ENCODE measurements around the gene NUDT16L1. TPM values are rescaled to one million over a fixed set of nuclear protein-coding genes. Genes with fewer than 3 reads are reported as not detected.

The NUDT16L1 gene
- total RNA-seq, 2 donors from 2014 or later: 16.8 to 24.0 TPM

- peak overlapping the region; percentile 68 to 80 for H3K27ac ChIP-seq
- no peaks in the 10 kb centered on the region for H3K9me3 ChIP-seq
- peaks cover 13% of the 10 kb centered on the region in 2 donors for H3K4me1 ChIP-seq (ENCODE audit: control insufficient read depth in 1 of 2, low read depth in 2 of 2)
- peaks cover 16% of the 10 kb centered on the region for H3K36me3 ChIP-seq
- H3K27me3 ChIP-seq (replicated peaks; ENCODE audit: insufficient read depth): no peaks in the 10 kb centered on the region
- DNase-seq (ENCODE audit: low spot score) (no peak), ATAC-seq (ENCODE audit: insufficient number of reproducible peaks, low FRiP score, low read depth) (no peak)
- TF ChIP-seq CTCF (IDR thresholded peaks at IDR 0.05): no peak
- peak overlapping the region; percentile 94 for H3K4me3 ChIP-seq
Observed at GRCh38 chr16:4733211-4733742, 39.9 kb downstream of the NUDT16L1 start.

- TF ChIP-seq CTCF (IDR thresholded peaks at IDR 0.05): no peak
- peak overlapping the region; percentile 94 for H3K4me3 ChIP-seq
- no peaks in the 10 kb centered on the region for H3K27me3 ChIP-seq (replicated peaks; ENCODE audit: insufficient read depth)
- DNase-seq (ENCODE audit: low spot score) (no peak), ATAC-seq (ENCODE audit: insufficient number of reproducible peaks, low FRiP score, low read depth) (no peak)
- peaks cover 13% of the 10 kb centered on the region in 2 donors for H3K4me1 ChIP-seq (ENCODE audit: control insufficient read depth in 1 of 2, low read depth in 2 of 2)
- no peaks in the 10 kb centered on the region for H3K9me3 ChIP-seq
- H3K27ac ChIP-seq: peak overlapping the region; percentile 68 to 80
- H3K36me3 ChIP-seq: peaks cover 12% of the 10 kb centered on the region
Observed at GRCh38 chr16:4733747-4734062, 40.3 kb downstream of the NUDT16L1 start.

GRCh38 chr16:4734063-4734729 is 40.8 kb downstream of the NUDT16L1 start, which contains the start of the genes ANKS3 and DNAAF8:
TSS of gene ANKS3 (minus strand) at chr16:4734271. CDS start at chr16:4730149, 4,122 bp downstream.
TSS of gene DNAAF8 (plus strand) at chr16:4734537. CDS start at chr16:4736515, 1,978 bp downstream.
- no peaks in the 10 kb centered on the region for H3K27me3 ChIP-seq (replicated peaks; ENCODE audit: insufficient read depth)
- ATAC-seq (ENCODE audit: insufficient number of reproducible peaks, low FRiP score, low read depth): peak; percentile 96
- no peak for TF ChIP-seq CTCF (IDR thresholded peaks at IDR 0.05)
- peaks cover 7% of the 10 kb centered on the region for H3K36me3 ChIP-seq
- DNase-seq (ENCODE audit: low spot score): peak; percentile 95
- peaks cover 13% of the 10 kb centered on the region in 2 donors for H3K4me1 ChIP-seq (ENCODE audit: control insufficient read depth in 1 of 2, low read depth in 2 of 2)
- H3K27ac ChIP-seq: peak within 1 kb of the TSS; percentile 77 to 80
- peak within 1 kb of the TSS; percentile 94 for H3K4me3 ChIP-seq
- no peaks in the 10 kb centered on the region for H3K9me3 ChIP-seq

- H3K4me1 ChIP-seq (ENCODE audit: control insufficient read depth in 1 of 2, low read depth in 2 of 2): peaks cover 13% of the 10 kb centered on the region in 2 donors
- DNase-seq (ENCODE audit: low spot score) (peak; percentile 89), ATAC-seq (ENCODE audit: insufficient number of reproducible peaks, low FRiP score, low read depth) (peak; percentile 66)
- TF ChIP-seq CTCF (IDR thresholded peaks at IDR 0.05): no peak
- H3K4me3 ChIP-seq: peak overlapping the region; percentile 94
- H3K9me3 ChIP-seq: no peaks in the 10 kb centered on the region
- peaks cover 4% of the 10 kb centered on the region for H3K36me3 ChIP-seq
- peak overlapping the region; percentile 77 to 80 for H3K27ac ChIP-seq
- no peaks in the 10 kb centered on the region for H3K27me3 ChIP-seq (replicated peaks; ENCODE audit: insufficient read depth)
Observed at GRCh38 chr16:4734730-4735535, 41.6 kb downstream of the NUDT16L1 start.

- H3K4me3 ChIP-seq: no peak overlapping the region
- no peak for DNase-seq (ENCODE audit: low spot score)
- H3K4me1 ChIP-seq (ENCODE audit: control insufficient read depth in 1 of 2, low read depth in 2 of 2): peaks cover 13% of the 10 kb centered on the region in 2 donors
- H3K27ac ChIP-seq: no peak overlapping the region
- ATAC-seq (ENCODE audit: insufficient number of reproducible peaks, low FRiP score, low read depth): no peak
- TF ChIP-seq CTCF (IDR thresholded peaks at IDR 0.05): no peak
- no peaks in the 10 kb centered on the region for H3K36me3 ChIP-seq
- no peaks in the 10 kb centered on the region for H3K27me3 ChIP-seq (replicated peaks; ENCODE audit: insufficient read depth)
- no peaks in the 10 kb centered on the region for H3K9me3 ChIP-seq
Observed at GRCh38 chr16:4736546-4736945, 43.2 kb downstream of the NUDT16L1 start.

All from thoracic aorta (tissue), 2 donors.